SU-DHL-6 (cell line): ENCODE measurements around the gene LIPE.

ENCODE experiments used
- CTCF ChIP-seq: fragments of 200-600 bp; sonication (generic); IDR thresholded peaks from one replicate; pipeline ENCODE4 v1.5.1; 2017; ENCODE audit warnings: antibody characterized with exemption, mild to moderate bottlenecking, low read length, moderate library complexity; ENCODE audit not compliant: insufficient read depth, poor library complexity, severe bottlenecking
- EZH2phosphoT487 ChIP-seq: fragments of 200-600 bp; sonication (generic), shearing (Covaris generic); conservative IDR thresholded peaks from 2 replicates; pipeline ENCODE4 v1.6.1; 2018; ENCODE audit warnings: mild to moderate bottlenecking, antibody characterized with exemption, low read length, moderate library complexity, mixed read lengths

DNA sequence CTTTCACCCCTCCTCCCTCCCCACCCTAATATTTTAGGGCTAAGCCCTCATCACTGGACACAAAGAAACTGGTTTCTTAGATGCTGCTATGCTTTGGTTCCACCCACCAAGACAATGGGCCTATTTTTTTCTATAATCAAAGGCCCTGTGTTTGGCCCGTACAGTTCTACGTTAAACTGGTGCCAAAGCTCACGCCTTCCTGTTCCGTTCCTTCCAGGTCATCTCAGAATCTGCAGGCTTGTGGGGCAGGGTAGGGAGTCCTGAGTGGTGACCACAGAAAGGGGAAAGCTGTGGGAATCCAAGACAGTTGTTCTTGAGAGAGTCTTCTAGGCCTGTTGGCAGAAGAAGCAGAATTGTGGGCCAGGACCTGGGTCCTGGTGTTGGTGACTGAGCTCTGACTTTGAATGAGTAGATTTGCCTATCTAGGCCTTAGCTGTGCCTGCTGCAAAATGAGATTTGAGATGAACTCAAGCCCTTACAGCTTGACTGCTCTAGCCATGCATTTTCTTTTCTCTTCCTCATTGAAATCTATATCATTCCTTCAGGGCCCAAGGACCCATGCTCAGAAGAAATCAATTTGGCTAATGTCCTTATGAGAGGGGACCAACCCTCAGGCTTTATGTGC lies 34.6 kb upstream of the LIPE start:
- TF ChIP-seq CTCF, result no peak
- TF ChIP-seq EZH2phosphoT487, result no peak
